Measurements from ENCODE around the gene CCDC3.

GRCh38 chr10:12974491-12975199 lies 26.9 kb downstream of the CCDC3 start:
- no peak for TF ChIP-seq CTCF (IDR thresholded peaks at IDR 0.05)
- no peak for TF ChIP-seq TCF7L2 (IDR thresholded peaks at IDR 0.05; ENCODE audit: low read depth, low read length)

All from Panc1 (cell line).